Lower lobe of right lung (tissue), 2 donors: ENCODE results near the gene YWHAE. TPM values are rescaled to one million over a fixed set of nuclear protein-coding genes. Genes with fewer than 3 reads are reported as not detected.
"Not testable (repeated sequence)": the region's sequence is repeated elsewhere in the genome, so short reads cannot be mapped to it uniquely, and the experiment has no call there.

Experiments
- ATAC-seq, 2 donors: fragments of 200-7000 bp; cut with Tn5 transposase; one replicate each; pipeline ENCODE4 v1.9.1; 2020 to 2022; ENCODE audit warnings: mild to moderate bottlenecking in 2 of 2, moderate library complexity in 2 of 2
- DNase-seq: peaks from one replicate; pipeline ENCODE4 v3.0.0-alpha.2; 2020
- H3K27ac ChIP-seq: fragments of 200-600 bp; one replicate; pipeline ENCODE4 v1.8.0; 2022
- H3K27me3 ChIP-seq: fragments of 200-600 bp; one replicate; pipeline ENCODE4 v1.8.0; 2022; ENCODE audit warnings: low read depth
- H3K36me3 ChIP-seq: fragments of 200-600 bp; one replicate; pipeline ENCODE4 v1.8.0; 2022; ENCODE audit warnings: mild to moderate bottlenecking
- H3K4me1 ChIP-seq: fragments of 200-600 bp; one replicate; pipeline ENCODE4 v1.8.0; 2022
- H3K4me3 ChIP-seq: fragments of 200-600 bp; one replicate; pipeline ENCODE4 v1.8.0; 2022; ENCODE audit warnings: mild to moderate bottlenecking
- H3K9me3 ChIP-seq: fragments of 200-600 bp; one replicate; pipeline ENCODE4 v1.8.0; 2022
- intact Hi-C: fragments of 100-400 bp; cut with DNase I; formaldehyde crosslinking; loops from one replicate; pipeline ENCODE4 v1.11.0; 2022
- total RNA-seq: library from RNA; stranded (reverse); fragmentation: NEBNext Ultra II Directional; extraction: Animal tissue kit (Norgen Biotek cat#: 25700); gene quantifications from one replicate; pipeline ENCODE4 v1.2.1, GENCODE V29; 2021
- TF ChIP-seq, protein P1 (sequence below): fragments of 200-600 bp; IDR thresholded peaks from one replicate; pipeline ENCODE4 v1.8.0; 2022; ENCODE audit warnings: antibody characterized with exemption, mild to moderate bottlenecking
- donor health status: DM: no; HTN: yes; CAD: no; lungs with severe emphysema.

Gene YWHAE
- total RNA-seq, 1 donor from 2014 or later, result 383 TPM

DNA sequence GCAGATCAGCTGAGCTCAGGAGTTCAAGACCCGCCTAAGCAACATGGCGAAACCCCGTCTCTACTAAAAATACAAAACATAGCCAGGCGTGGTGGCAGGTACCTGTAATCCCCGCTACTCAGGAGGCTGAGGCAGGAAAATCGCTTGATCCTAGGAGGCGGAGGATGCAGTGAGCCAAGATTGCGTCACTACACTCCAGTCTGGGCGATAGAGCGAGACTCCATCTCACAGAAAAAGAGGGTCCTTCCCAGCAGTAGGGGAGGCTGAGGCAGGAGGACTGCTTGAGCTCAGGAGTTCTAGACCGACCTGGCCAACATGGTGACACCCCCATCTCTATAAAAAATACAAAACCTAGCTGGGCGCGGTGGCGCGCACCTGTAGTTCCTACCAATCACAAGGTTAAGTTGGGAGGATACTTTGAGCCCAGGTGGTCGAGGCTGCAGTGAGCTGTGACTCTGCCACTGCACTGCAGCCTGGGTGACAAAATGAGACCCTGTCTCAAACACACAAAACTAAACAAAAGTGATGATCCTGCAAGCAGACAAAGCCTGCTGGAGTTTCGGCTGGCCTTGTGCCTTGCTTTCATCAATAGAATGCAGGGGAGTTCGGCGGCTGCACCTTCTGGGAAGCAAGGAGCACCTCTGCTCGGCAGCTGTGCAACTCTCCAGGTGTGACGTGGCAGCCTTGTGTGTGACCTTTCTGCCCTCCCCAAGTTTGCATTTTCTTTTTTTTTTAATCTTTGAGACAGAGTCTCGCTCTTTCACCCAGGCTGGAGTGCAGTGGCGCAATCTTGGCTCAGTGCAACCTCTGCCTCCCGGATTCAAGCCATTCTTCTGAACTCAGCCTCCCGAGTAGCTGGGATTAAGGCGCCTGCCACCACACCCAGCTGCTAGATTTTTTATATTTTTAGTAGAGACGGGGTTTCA is 12.4 kb upstream of the YWHAE start:
- Histone ChIP-seq H3K9me3 (no peaks in the 10 kb centered on the region), H3K27ac (peak overlapping the region; percentile 5), H3K4me1 (peaks cover 15% of the 10 kb centered on the region), H3K36me3 (peaks cover 8% of the 10 kb centered on the region), H3K27me3 (no peaks in the 10 kb centered on the region), H3K4me3 (no peak overlapping the region)
- ATAC-seq (peak; percentile 61 to 63), DNase-seq (peak; percentile 70)
- TF ChIP-seq, protein P1, sequence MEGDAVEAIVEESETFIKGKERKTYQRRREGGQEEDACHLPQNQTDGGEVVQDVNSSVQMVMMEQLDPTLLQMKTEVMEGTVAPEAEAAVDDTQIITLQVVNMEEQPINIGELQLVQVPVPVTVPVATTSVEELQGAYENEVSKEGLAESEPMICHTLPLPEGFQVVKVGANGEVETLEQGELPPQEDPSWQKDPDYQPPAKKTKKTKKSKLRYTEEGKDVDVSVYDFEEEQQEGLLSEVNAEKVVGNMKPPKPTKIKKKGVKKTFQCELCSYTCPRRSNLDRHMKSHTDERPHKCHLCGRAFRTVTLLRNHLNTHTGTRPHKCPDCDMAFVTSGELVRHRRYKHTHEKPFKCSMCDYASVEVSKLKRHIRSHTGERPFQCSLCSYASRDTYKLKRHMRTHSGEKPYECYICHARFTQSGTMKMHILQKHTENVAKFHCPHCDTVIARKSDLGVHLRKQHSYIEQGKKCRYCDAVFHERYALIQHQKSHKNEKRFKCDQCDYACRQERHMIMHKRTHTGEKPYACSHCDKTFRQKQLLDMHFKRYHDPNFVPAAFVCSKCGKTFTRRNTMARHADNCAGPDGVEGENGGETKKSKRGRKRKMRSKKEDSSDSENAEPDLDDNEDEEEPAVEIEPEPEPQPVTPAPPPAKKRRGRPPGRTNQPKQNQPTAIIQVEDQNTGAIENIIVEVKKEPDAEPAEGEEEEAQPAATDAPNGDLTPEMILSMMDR, result no peak
- intact Hi-C loops, result no loop called here

DNA sequence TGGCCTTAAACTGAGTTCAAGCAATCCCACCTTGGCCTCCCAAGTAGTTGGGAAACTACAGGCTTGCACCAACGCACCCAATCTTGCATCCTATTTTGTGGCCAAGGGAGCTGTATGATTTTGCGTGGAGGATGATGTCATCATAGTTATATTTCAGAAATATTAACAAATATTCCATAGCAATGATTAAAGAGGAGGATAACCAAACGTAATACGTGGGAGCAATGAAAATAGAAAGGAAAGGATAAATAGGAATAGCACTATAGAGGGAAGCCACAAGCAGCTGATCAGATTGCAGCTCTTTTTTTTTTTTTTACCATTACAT is 2.2 kb upstream of the YWHAE start:
- Histone ChIP-seq H3K36me3 (no peaks in the 10 kb centered on the region), H3K9me3 (no peaks in the 10 kb centered on the region), H3K4me3 (no peak overlapping the region), H3K4me1 (peaks cover 25% of the 10 kb centered on the region), H3K27ac (no peak overlapping the region), H3K27me3 (no peaks in the 10 kb centered on the region)
- TF ChIP-seq, protein P1, result no peak
- no peak for ATAC-seq
- intact Hi-C loops, result no loop called here
- DNase-seq, result no peak

DNA sequence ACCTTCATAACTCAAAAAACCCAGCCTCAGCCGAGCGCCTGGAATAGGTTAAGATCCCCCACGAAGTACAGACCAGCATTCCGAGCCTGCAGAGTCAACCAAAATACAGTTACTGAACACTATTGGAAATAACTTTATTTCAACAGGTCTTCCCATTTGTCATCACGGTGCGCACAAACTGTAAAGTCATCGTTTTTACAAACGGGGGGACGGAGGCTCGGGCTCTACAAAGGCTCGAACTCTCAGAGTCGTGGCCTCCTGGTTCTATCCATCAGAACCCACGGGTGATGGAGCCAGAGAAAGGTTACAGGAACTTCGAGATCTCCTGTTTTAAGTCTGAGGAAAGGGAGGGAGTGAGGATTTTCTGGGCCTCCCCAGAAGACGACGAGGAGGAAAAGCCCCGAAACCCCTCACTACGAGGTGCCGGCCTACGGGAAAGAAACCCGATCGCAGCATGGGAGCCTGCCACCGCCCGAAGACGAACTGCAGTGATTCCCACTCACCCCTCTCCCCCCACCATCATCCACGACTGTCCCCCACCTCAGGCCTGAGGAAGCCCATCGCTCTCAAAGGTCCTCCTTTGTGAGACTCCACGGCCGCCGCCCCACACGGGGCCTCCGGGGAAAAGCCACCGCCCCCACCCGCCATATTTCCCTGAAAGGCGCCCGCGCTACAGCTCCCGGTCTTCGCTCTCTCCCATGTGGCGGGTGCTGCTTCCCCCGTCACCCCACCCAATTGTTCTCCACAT is 917 bp downstream of the YWHAE start:
- TF ChIP-seq, protein P1, result no peak

DNA sequence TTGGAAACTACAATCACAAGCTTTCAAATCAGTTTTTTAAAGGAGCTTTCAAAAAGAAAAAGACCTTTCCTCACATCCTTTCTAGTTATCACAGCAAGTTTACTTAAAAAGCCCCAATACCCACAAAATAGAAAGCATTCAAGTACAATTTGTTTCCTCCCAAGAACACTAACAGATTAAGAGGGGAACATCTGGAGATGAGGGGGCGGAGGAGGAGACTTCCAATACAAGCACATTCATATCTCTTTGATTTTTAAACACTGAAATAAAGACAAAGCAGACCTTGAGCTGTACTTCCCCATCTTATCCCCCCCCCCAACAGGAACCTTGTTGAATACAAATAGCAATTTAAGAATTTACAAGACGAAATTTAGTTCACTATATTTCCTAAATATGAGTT is 2.0 kb downstream of the YWHAE start:
- Histone ChIP-seq H3K4me3 (peak overlapping the region; percentile 89), H3K27ac (no peak overlapping the region), H3K36me3 (no peaks in the 10 kb centered on the region), H3K27me3 (no peaks in the 10 kb centered on the region), H3K9me3 (no peaks in the 10 kb centered on the region), H3K4me1 (peaks cover 61% of the 10 kb centered on the region)
- intact Hi-C loops, result no loop called here
- no peak for DNase-seq
- ATAC-seq, result no peak
- TF ChIP-seq, protein P1, result no peak

More for the DNA sequence above, 917 bp downstream of the YWHAE start:
- H3K9me3 ChIP-seq, result no peaks in the 10 kb centered on the region
- intact Hi-C loops, result no loop called here
- peak overlapping the region; percentile 91 for H3K27ac ChIP-seq
- peak; percentile 63 to 68 for ATAC-seq
- H3K36me3 ChIP-seq, result no peaks in the 10 kb centered on the region
- no peaks in the 10 kb centered on the region for H3K27me3 ChIP-seq
- peak overlapping the region; percentile 89 for H3K4me3 ChIP-seq
- peak; percentile 70 for DNase-seq
- H3K4me1 ChIP-seq, result peaks cover 50% of the 10 kb centered on the region

DNA sequence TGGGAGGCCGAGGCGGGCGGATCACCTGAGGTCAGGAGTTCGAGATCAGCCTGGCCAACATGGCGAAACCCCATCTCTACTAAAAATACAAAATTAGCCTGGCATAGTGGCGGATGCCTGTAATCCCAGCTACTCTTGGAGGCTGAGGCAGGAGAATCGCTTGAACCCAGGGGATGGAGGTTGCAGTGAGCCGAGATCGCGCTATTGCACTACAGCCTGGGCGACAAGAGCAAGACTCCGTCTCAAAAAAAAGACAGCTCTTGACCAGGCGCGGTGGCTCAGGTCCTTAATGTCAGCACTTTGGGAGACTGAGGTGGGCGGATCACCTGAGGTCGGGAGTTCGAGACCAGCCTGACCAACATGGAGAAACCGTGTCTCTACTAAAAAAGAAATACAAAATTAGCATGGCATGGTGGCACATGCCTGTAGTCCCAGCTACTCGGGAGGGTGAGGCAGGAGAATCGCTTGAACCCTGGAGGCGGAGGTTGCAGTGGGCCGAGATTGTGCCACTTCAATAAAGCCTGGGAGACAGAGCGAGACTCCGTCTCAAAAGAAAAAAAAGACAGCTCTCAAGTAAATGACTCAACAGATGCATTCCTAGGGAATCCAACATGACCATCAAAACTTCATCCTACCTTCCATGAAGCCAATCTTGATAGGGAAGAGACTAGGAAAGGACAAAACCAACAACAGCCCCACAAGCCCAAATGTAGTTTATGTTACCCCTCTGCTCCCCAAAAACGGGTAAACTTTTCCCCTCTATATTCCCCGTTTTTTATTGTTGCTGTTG is 4.0 kb downstream of the YWHAE start:
- H3K27me3 ChIP-seq, ATAC-seq, H3K36me3 ChIP-seq, H3K9me3 ChIP-seq, H3K4me3 ChIP-seq, intact Hi-C loops, DNase-seq, H3K27ac ChIP-seq: not testable (repeated sequence)
- peaks cover 79% of the 10 kb centered on the region for H3K4me1 ChIP-seq
